Uterus (tissue), 2 donors: ENCODE measurements around the gene NFATC1.

Experiments
- CTCF ChIP-seq, 4 experiments: fragments of 200-600 bp in 2 of 4; fragments of 450-650 bp in 2 of 4; sonication (generic) in 2 of 4; IDR thresholded peaks; one replicate each; pipeline ENCODE4 v1.5.1; 2016 to 2019; ENCODE audit warnings: antibody characterized with exemption in 4 of 4, mild to moderate bottlenecking in 2 of 4, moderate library complexity in 1 of 4
- POLR2A ChIP-seq, 2 donors: fragments of 450-650 bp; IDR thresholded peaks; one replicate each; pipeline ENCODE4 v1.6.1; 2016; ENCODE audit warnings: antibody characterized with exemption in 2 of 2, mild to moderate bottlenecking in 1 of 2, moderate library complexity in 1 of 2

DNA sequence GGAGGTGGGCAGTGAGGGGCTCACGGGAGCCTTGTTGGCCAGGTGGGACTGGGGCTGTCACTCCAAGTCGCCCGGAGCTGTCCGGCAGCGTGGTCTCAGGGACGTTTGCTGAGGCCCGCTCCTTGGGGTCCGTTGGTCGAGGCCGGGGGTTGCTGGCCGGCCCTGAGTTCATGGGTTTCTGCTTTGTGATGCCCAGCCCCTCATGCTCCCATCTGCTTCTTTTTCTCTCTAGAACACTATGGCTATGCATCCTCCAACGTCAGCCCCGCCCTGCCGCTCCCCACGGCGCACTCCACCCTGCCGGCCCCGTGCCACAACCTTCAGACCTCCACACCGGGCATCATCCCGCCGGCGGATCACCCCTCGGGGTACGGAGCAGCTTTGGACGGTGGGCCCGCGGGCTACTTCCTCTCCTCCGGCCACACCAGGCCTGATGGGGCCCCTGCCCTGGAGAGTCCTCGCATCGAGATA is 14.5 kb downstream of the NFATC1 start:
- TF ChIP-seq CTCF (IDR thresholded peaks at IDR 0.05) (no peak), POLR2A (IDR thresholded peaks at IDR 0.05) (no peak)
